Peyer's patch (tissue), 4 donors: ENCODE measurements around the gene MILR1.

Experiments
- CTCF ChIP-seq, 6 experiments: fragments of 450-650 bp in 4 of 6; fragments of 200-600 bp in 2 of 6; sonication (generic) in 1 of 6; IDR thresholded peaks; one replicate each; pipeline ENCODE4 v1.5.1; 2017 to 2019; ENCODE audit warnings: antibody characterized with exemption in 6 of 6, mild to moderate bottlenecking in 3 of 6, moderate library complexity in 1 of 6
- POLR2A ChIP-seq, 2 donors: fragments of 450-650 bp; IDR thresholded peaks; one replicate each; pipeline ENCODE4 v1.5.1; 2017; ENCODE audit warnings: antibody characterized with exemption in 2 of 2, mild to moderate bottlenecking in 2 of 2, moderate library complexity in 2 of 2

GRCh38 chr17:64491034-64491860, 42.3 kb downstream of the MILR1 start:
- peak in 5 of 6 experiments; percentile 23 to 62 (median 56) for TF ChIP-seq CTCF (IDR thresholded peaks at IDR 0.05)
- TF ChIP-seq POLR2A (IDR thresholded peaks at IDR 0.05), result no peak
